PFSK-1 (cell line): ENCODE data around the gene ZC3H18.

Experiments
- POLR2AphosphoS5 ChIP-seq: IDR thresholded peaks from 2 replicates; pipeline ENCODE4 v1.6.1; 2012; ENCODE audit warnings: low read depth, mild to moderate bottlenecking, control low read depth, low read length, moderate library complexity
- REST ChIP-seq, 2 experiments: IDR thresholded peaks; 2 replicates each; pipeline versions ENCODE4 v1.6.1 to v1.8.0; 2011 to 2012; ENCODE audit warnings: low read depth in 2 of 2, low read length in 2 of 2, control low read depth in 1 of 2, inconsistent platforms in 1 of 2, mild to moderate bottlenecking in 1 of 2, moderate library complexity in 1 of 2; ENCODE audit not compliant: insufficient read depth in 1 of 2
- SIN3A ChIP-seq: IDR thresholded peaks from 2 replicates; pipeline ENCODE4 v1.6.1; 2012; ENCODE audit warnings: mild to moderate bottlenecking, low read length, moderate library complexity, borderline replicate concordance; ENCODE audit not compliant: insufficient read depth
- TAF1 ChIP-seq: IDR thresholded peaks from 2 replicates; pipeline ENCODE4 v1.6.1; 2012; ENCODE audit warnings: low read length, control low read depth, borderline replicate concordance; ENCODE audit not compliant: insufficient read depth

DNA sequence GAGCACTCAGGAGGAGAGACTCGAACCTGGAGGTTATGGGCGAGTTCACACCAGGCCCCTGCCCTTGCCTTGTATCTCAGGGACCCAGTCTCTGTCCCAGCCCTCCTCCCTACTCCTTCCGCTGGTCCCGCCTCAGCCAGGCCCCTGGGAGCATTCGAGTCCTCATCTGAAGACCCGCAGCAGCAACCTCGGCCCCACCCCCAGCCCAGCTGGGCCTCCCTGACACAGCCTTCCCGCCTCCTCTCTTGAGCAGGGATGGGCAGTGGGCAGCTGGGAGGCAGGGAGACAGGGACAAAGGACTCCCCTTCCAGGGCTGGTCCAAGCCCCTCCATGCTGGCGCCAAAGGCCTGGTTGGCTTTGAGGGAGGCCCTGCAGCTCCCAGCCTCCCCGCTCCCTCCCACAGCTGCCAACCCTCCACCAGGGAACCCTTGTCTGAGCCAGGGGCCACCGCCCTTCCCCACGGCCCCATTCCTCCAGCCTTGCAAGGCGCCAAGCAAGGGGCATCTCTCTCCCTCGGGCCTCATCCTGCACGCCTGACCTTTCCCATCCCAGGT, 15.4 kb upstream of the ZC3H18 start:
- no peak for TF ChIP-seq TAF1
- no peak for TF ChIP-seq REST (IDR thresholded peaks at IDR 0.05; ENCODE audit: insufficient read depth in 1 of 2, low read depth in 2 of 2, low read length in 2 of 2)
- no peak for TF ChIP-seq POLR2AphosphoS5
- no peak for TF ChIP-seq SIN3A
